SK-N-DZ (cell line): ENCODE measurements around the gene CIT.
A peak's percentile ranks its signal among the peaks of the same experiment; 100 is the strongest.

ENCODE experiments used
- DNase-seq: peaks from one replicate; pipeline ENCODE4 v3.0.0-alpha.2; 2015; ENCODE audit warnings: low spot score

Gene CIT

DNA sequence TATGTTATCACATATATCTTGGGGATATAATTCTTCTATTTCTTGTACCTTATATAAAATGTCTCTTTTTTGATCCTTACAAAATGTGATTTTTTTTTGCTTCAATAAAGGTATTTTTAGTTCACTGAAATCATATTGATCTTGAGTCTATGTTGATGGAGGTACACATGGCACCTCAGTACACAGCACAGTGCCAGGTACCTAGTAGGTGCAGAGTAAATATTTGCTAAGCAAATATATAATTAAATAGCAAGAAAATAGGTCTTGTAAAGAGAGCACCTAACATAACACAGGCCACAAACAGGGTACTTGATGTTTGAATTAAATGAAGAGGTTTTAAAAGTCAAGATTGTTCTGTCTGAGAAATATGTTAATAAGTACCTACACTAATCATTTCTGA is 69.7 kb downstream of the CIT start:
- no peak for DNase-seq

DNA sequence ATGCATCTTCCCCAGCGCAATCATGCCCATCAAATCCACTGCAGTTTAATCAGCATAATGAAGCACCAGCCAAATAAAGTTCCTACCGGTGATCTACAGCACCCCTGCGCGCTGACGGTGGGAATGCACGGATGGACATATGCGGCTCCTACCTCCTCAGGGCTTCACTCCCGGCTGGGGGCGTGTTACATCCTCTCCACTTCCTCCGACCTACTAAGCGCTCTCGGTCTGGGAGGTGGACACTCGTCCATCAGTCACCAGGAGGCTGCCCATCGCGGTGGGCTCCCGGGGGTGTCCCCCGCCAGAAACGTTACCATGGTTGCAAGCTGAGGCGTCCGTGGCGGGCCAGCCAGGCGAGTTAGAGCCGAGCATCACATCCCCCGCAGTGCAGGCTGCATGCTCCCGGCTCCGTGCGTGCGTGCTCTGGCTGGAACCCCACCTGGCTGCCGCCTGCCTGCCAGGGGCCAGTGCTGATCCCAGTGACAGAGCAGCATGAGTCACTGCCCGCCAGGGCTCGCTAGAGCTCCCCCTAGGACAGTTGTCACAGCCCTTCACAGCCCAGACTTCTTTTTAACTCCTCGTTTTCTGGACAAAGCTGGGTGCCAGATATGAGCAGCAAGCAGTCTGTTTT is 73.0 kb downstream of the CIT start:
- peak; percentile 78 for DNase-seq

DNA sequence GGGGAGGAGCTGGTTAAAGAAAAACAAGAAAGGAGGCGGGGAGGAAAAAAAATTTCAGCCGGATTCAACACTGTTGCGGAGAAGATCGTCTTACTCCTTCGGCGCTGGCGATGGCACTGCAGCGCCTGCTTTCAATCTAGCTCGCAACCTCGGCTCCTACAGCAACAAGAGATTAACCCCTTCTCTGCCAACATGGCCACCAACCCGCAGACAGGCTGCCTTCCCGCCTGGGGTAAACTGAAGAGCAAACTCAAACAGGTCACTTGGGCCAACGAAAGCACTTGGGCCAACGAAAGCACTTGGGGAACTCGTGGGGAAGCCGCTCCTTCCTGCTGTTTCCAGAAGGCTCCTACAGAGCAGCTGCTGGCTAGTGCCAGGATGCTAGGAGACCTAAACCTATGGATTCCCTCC is 73.7 kb downstream of the CIT start:
- peak; percentile 57 for DNase-seq

DNA sequence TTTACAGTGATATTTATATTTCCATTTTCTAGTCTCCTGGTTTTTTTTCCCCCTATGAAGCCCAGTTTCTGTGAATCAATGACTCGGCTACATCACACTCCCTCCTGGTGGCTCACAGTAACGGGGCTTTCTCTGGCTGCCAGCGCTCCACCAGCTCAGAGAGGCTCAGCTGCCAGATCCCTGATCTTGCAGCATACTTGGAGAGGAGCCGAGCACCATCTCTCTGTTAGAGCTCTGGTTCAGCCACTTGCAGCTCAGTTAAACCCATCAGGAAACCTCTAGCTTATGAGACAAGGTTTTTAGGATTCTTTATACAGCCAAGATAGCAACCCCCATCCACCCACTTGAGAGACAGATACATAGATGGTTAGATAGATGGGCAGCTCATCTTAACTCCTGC is 74.6 kb downstream of the CIT start:
- DNase-seq, result no peak

DNA sequence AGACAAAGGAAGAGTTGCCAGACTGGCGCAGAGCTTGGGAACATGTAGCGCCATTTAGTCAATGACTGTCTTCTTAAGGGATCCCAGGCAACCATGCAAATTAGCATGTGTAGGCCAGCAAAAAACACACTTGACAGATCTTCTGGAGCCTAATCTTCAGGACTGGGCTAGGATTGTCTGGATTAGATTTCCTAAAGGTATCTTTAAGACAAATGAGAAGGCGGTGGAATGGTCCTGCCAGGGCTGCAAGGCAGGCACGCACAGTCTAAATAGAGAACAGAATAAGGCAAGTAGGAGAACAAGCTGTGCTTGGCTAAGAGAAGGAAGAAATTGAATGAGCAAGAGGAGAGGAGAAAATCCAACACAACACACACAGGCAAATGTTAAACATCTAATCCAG is 80.0 kb downstream of the CIT start:
- DNase-seq, result no peak

DNA sequence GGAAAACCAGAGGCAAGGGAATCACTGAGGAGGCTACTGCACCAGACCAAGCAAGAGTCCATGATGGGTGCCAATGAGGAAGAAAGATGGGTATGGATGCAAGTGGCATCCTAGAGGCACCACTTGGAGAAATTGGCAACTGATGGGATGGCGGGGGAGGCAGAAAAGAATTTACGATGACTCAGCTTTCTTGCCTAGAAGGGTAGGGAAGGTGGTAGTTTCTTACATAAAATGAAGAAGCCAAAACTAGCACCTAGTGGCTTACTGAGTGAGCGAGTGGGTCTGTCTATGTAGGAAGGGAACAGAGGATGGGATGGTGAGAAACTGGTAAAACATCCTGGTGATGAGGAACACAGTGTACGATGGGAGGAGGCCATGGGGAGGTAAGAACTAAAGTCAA is 80.8 kb downstream of the CIT start:
- DNase-seq, result no peak

DNA sequence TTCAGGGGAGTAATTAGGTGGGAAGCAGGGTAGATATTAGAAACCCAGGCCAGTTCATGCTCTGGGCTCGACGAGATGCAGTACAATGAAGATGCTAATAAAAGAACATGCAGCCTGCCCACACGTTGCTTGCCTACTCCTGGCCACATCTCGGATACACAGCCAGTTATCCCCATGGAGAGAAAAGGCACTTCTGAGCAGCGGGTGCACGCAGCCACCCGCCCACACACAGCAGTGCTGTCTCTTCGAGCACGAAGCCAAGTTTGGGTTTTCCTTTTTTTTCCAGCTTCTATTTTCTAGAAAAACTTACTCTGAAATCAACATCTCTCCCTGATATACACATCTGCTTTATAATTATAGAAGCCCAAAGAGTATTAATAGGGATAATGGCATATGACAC is 85.7 kb downstream of the CIT start:
- no peak for DNase-seq

DNA sequence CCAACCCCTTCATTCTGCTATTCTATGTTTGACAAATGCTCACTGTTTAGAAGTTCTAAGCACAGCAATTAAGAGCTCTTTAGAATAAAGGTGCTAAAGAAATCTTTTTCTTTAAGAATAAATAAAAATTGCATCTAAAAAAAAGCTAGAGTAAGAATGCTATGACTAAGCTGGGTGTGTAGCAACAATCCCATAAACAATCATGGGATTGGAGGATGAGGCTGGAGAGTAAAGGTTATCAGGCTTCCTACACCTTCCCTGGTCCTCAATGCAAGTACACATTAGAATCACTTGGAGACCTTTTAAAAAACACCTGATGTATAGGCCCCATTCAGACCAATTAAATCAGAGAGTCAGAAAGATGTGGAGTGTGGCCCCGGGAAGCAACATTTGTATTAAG is 88.3 kb downstream of the CIT start:
- DNase-seq, result no peak

DNA sequence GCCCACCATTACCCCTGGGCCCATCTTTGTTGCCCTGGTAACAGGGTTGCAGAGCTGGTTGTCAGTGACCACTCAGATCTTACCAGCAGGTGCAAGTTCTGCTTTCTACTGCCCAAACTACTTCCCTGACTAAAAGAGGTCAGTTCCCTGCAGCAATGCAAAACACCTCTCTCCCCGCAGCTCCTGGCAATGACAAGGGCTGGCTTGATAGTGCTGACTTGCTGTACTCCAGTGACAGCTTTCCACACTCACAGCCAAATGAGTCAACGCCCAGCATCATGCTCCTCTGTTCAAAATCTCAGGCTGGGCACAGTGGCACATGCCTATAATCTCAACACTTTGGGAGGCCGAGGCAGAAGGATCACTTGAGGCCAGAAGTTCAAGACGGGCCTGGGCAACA is 90.6 kb downstream of the CIT start:
- no peak for DNase-seq

DNA sequence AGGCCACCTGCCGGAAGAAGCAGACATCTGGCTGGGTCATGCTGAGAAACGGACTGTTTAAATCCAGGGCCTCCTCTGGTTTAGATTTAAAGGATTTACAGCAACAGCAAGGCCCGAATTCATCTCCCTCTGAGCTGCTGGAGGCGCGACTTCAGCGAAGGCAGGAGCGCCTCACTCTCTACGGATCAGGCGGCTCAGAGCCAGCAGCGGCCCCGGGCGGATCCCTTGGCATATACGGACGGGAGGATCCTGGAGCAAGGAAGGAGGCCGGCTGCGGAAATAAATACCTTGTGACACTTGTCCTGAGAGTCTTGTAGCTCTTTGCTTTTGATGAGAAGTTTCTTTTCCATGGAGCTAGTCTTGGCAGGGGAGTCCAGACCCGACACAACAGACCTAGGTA is 92.4 kb downstream of the CIT start:
- DNase-seq, result no peak

DNA sequence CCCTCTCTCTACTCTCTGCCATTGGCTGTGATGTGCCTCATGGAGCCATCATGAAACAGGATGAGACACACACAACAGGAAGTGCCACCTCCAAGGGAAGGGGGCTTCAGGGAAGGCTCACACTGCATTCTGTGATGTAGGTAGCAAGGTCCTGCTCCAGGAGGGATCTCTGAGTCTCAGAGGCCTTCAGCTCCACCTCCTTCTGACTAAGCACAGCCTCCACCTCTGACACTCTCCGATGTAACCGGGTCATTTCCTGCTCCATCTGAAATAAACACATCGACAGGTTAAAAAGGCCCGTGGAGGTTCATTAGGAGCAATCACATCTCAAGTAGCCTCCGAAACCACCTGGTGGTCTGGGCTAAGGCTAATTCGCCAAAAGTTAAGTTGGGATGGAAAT is 93.3 kb downstream of the CIT start:
- DNase-seq, result no peak

DNA sequence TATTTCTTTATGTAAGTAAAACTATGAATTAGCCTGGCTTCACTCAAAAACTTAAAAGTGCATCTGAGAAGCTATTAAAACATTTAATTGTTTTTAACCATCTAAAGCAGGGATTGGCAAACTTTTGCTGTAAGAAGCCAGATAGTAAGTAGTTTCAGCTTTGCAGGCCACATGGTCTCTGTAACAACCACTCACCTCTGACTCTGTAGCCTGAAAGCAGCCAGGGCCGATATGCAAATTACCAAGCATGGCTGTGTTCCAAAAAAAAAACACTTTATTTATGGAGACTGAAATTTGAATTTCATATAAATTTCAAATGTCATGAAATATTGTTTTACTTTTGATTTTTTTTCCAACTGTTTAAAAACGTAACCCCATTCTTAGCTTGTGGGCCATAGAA is 95.3 kb downstream of the CIT start:
- DNase-seq, result no peak

DNA sequence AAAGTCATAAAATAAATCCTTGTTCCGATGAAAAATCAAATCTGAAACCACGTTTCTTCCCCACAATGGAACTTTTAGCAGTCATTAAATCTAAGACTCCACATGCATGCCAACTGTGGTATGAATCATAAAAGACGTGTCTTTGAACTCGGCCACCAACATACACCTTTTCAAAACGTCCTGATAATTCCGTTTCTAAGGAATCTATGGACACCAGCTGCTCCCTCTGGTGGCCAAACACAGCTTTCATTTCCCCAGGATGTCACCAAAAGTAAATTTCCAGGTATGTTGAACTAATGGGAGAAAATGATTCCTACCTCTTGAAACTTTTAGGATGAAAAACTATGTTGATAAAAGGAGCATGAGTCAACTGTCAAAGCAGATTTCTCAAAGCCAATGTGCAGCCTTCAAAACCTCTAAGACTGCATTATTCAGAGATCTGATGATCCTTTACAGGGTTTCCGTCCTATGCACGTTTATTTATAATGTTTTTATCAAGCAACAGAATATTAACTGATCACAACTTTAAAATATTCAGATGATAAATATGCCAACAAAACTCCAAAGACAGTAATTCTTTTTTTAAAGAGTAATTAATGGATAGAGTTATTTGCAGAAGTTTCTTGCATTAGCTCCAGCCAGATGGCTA is 96.2 kb downstream of the CIT start:
- DNase-seq, result peak; percentile 12

DNA sequence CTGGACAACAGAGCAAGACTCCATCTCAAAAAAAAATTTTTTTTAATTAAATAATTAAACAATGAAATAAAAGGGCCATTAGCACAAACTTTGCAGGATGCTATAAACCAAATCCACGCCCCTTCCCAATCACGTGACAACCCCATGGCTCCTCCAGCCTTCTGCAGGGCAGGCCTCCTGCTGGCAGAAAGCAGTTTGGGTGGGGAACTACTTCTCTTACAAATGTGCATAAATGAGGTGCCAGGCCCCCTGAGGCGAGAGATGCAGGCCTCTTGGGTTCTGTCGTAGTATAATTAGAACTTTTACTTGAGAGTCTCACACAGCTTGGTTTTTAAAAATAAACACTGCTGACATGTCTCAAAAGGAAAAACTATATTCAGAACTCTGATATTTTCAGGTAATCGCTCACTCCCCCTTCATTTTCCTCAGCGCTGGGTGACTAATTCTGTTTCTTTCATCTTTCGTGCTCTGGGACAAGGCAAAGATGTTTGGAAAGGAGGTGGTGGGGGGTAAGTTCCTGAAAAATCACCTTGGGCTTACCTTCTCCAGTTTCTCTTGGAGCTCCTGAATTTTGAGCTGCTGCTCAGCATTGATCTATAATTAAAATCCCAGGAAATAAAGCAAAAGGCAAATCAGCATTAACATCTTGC is 101.7 kb downstream of the CIT start:
- no peak for DNase-seq

DNA sequence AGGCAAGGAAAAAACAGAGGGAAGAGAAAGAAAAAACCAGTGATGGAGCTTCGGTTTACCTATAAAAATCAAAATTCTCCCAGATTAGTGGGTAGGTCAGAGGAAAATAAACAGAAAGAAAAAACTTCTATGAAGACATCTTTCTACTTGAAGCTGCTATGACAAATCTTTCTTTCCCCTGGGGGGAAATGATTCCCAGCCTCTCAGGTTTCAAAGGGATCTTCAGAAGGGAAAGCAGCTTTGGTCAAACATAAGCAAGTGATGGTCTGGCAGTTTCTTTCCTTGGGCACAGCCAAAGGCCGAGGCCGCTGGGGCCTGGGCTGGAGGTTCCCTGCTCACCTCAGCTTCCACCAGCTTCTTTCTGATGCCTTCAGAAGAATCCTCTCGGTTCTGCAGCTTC is 104.7 kb downstream of the CIT start:
- DNase-seq, result no peak

DNA sequence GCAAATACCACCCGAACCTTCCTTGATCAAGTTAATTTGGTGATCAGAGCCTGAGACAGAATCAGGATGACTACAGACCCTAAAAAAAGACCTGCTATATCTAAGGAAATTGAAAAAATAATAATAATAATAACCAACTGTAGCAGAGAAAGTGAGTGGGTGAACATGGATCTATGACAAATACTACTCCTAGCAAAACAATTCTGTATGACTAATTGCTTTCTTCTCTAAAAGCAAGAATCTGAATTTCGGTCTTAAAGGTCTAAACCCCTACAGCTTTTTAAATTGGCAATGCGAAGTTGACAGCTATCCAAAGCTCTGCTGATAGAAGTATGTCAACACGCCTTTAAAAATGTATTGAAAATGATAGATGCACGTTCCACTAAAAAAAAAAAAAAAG is 107.0 kb downstream of the CIT start:
- no peak for DNase-seq

DNA sequence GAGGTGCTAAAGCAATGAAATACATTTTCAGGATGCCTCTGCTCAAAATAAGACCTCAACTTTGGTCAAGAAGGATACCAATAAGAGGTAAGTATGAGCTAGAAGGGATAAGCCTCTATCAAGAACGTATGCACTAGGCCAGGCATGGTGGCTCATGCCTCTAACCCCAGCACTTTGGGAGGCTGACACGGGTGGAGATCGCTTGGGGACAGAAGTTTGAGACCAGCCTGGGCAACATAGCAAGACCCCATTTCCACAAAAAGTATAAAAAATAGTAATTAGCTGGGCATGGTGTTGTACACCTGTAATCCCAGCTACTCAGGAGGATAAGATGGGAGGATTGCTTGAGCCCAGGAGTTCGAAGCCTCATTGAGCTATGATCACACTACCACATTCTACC is 114.5 kb downstream of the CIT start:
- DNase-seq, result no peak

DNA sequence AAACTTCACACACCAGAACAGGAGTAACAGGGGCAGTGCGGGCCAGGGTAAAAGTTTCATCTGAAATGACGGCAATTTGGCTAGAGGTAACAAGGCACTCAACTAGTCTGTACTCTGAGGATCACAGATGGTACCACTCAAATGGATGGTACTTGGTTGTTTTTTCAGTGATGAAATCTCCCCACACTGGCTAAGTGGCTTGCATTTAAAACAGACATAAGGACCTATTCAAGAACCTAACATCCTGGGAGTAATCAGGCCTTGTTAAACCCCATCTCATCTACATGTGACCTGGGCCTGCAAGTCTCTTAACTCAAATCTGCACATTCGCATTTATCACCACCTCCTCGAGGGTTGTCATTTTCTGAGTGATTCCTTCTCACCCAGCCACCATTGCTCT is 118.4 kb downstream of the CIT start:
- no peak for DNase-seq

DNA sequence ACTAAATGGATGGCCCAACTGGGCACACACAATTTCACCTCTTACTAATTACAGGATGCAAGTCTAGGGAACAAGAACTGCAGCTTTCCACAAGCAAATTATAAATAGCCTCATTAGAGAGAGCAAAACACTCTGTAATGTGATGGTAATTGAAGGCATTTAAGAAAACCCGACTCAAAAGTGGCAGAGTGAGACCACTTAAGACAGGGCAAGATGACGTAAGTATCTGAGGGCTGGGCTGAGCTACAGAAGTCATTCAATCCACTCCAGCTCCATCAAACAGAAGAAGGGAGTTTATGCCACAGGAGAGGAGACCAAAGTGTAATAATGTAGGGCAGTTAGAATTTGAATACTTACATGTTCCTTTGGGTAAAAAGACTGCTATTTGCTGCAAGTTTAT is 118.9 kb downstream of the CIT start:
- DNase-seq, result no peak

DNA sequence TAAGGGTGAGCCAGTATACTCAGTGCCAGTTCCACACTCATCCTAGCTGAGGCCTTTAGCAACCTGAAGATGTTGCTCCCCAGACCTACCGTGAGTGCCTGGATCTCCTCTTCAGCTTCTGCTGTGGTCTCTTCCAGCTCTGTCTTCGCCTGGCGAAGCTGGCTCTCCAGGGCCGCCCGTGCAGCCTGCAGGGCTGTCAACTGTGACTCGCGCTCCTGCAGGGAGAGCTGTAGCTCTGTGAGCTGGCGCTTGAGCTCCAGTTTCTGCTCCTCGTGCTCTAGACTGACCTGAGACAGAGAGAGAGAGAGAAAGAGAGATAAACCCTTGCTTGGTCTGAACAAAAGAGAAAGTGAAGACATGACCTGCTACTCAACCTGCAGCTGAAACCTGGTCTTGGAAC is 125.2 kb downstream of the CIT start:
- DNase-seq, result no peak

DNA sequence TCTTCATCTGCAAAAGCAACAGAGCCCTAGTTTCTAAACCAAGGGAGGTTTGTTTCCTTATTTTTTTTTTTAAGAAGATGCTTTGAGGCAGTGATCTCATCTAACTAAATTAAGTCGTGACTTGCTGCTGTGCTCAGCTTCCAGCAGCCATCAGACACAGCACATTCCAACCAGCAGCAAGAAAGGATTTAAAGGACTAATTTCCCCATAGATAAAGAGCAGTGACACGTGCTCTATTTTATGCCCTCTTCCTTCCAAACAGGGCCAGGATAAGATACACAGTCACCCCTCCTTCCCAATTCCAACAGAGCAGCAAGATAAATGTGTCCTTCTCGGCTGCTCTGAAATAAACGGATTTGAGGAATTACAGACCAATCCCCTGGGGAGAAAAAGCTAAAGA is 127.5 kb downstream of the CIT start:
- DNase-seq, result peak; percentile 64

DNA sequence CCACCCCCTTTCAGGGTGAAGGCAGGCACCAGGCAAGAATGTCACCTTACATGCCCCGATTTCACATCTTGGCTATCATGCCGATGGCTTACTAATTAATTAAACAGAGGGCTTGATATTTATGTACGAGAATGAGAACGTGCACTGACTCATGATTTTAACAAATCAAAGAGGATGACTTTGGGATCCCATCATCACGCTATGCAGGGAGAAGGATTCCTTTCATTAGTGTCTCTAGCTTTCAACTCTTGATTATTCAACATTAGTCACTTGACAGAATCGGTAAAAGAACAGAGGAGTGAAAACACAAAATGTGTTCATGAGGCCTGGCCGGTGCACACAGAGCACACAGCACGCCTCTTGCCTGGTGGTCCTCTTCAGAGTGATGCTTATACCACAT is 128.6 kb downstream of the CIT start:
- DNase-seq, result no peak

DNA sequence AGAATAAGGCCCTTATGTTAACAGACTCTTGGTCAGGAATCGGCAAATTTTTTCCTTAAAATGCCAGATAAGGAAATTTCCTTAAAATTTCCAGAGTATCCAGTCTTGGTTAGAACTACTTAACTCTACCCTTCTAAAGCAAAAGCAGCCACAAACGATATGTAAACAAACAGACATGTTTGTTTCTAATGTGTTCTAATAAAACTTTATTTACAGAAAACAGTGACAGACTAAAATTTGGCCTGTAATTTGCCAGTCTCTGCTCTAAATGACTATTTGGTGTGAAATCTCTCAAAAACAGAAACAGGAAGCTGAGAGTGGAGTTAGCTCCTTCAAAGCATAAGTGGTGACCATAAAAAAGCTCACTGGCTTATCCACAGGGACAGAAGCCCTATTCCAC is 131.0 kb downstream of the CIT start:
- DNase-seq, result no peak
